ELR (cell line): ENCODE results near the gene SLC38A2.

ENCODE experiments used
- DNase-seq: peaks from one replicate; pipeline ENCODE4 v3.0.0-alpha.2; 2015; ENCODE audit warnings: low read depth

SLC38A2 gene

GRCh38 chr12:46391630-46392029 is 19.1 kb upstream of the SLC38A2 start:
- DNase-seq: no peak

GRCh38 chr12:46390881-46391280 is 18.3 kb upstream of the SLC38A2 start:
- DNase-seq: no peak

GRCh38 chr12:46390304-46390703 is 17.7 kb upstream of the SLC38A2 start:
- DNase-seq: no peak

- DNase-seq: peak; percentile 6
Observed at GRCh38 chr12:46389031-46389616, 16.6 kb upstream of the SLC38A2 start.

GRCh38 chr12:46388427-46389021 is 16.0 kb upstream of the SLC38A2 start:
- DNase-seq: peak; percentile 69

GRCh38 chr12:46387670-46388069 is 15.1 kb upstream of the SLC38A2 start:
- no peak for DNase-seq

GRCh38 chr12:46386877-46387629 is 14.5 kb upstream of the SLC38A2 start:
- DNase-seq: peak; percentile 51

GRCh38 chr12:46386360-46386867 is 13.8 kb upstream of the SLC38A2 start:
- peak; percentile 95 for DNase-seq

GRCh38 chr12:46385438-46385837 is 12.9 kb upstream of the SLC38A2 start:
- DNase-seq: peak; percentile 20

- peak; percentile 64 for DNase-seq
Observed at GRCh38 chr12:46384451-46385309, 12.1 kb upstream of the SLC38A2 start.

GRCh38 chr12:46383654-46384450 is 11.3 kb upstream of the SLC38A2 start:
- DNase-seq: peak; percentile 92

GRCh38 chr12:46382964-46383653 is 10.5 kb upstream of the SLC38A2 start:
- peak; percentile 98 for DNase-seq

- DNase-seq: peak; percentile 1
Observed at GRCh38 chr12:46382408-46382963, 9.9 kb upstream of the SLC38A2 start.

GRCh38 chr12:46380881-46381280 is 8.3 kb upstream of the SLC38A2 start:
- no peak for DNase-seq

- no peak for DNase-seq
Observed at GRCh38 chr12:46380022-46380796, 7.6 kb upstream of the SLC38A2 start.

- DNase-seq: no peak
Observed at GRCh38 chr12:46379352-46379751, 6.8 kb upstream of the SLC38A2 start.

- DNase-seq: no peak
Observed at GRCh38 chr12:46378530-46378929, 6.0 kb upstream of the SLC38A2 start.

- DNase-seq: peak; percentile 69
Observed at GRCh38 chr12:46377678-46378077, 5.1 kb upstream of the SLC38A2 start.

GRCh38 chr12:46376579-46376978 is 4.0 kb upstream of the SLC38A2 start:
- no peak for DNase-seq

- DNase-seq: no peak
Observed at GRCh38 chr12:46374711-46375110, 2.1 kb upstream of the SLC38A2 start.
